Measurements from ENCODE around the gene IGF1R. TPM values are rescaled to one million over a fixed set of nuclear protein-coding genes. Genes with fewer than 3 reads are reported as not detected.

IGF1R gene
- total and polyA plus RNA-seq, 2 of the 8 experiments (the other 6 are each of a cell fraction or from before 2014, with no cell fraction given), result 32.9 to 109 TPM

GRCh38 chr15:98823012-98823458 lies 174.7 kb downstream of the IGF1R start (continued):
- TF ChIP-seq KDM1A (IDR thresholded peaks at IDR 0.05; ENCODE audit: borderline replicate concordance, low read length) (no peak), HDAC2 (IDR thresholded peaks at IDR 0.05; ENCODE audit: borderline replicate concordance in 1 of 2, low read depth in 2 of 2, low read length in 2 of 2) (no peak), NANOG (IDR thresholded peaks at IDR 0.05; ENCODE audit: insufficient read depth, low read depth, low read length, poor library complexity, severe bottlenecking) (peak; percentile 68), EZH2 (IDR thresholded peaks at IDR 0.05; ENCODE audit: low read depth, low read length, severe bottlenecking) (no peak), GTF2F1 (IDR thresholded peaks at IDR 0.05; ENCODE audit: borderline replicate concordance, low read depth, low read length) (no peak), BACH1 (IDR thresholded peaks at IDR 0.05; ENCODE audit: low read length) (no peak), SIX5 (IDR thresholded peaks at IDR 0.05; ENCODE audit: low read depth, low read length) (no peak), SAP30 (IDR thresholded peaks at IDR 0.05; ENCODE audit: insufficient read depth, insufficient replicate concordance, low read length) (no peak), KDM4A (IDR thresholded peaks at IDR 0.05; ENCODE audit: low read depth, low read length, severe bottlenecking) (no peak), POU5F1 (IDR thresholded peaks at IDR 0.05; ENCODE audit: low read depth, low read length) (no peak), NRF1 (IDR thresholded peaks at IDR 0.05; ENCODE audit: low read depth, low read length) (no peak), E2F6 (IDR thresholded peaks at IDR 0.05) (peak; percentile 94), POLR2AphosphoS5 (IDR thresholded peaks at IDR 0.05; ENCODE audit: low read depth, low read length) (no peak), TAF1 (IDR thresholded peaks at IDR 0.05; ENCODE audit: low read depth, low read length) (peak; percentile 32; the same call in 1 of the 2 replicates), CHD1 (IDR thresholded peaks at IDR 0.05; ENCODE audit: low read depth, low read length) (no peak), RFX5 (IDR thresholded peaks at IDR 0.05; ENCODE audit: borderline replicate concordance, low read depth, low read length) (no peak), HDAC6 (IDR thresholded peaks at IDR 0.05; ENCODE audit: low read depth, low read length) (no peak), SIRT6 (IDR thresholded peaks at IDR 0.05; ENCODE audit: low read length) (no peak), RAD21 (IDR thresholded peaks at IDR 0.05 in 1 of 2, conservative IDR thresholded peaks at IDR 0.05 in 1 of 2; ENCODE audit: low read depth in 2 of 2, low read length in 2 of 2) (no peak), TBP (IDR thresholded peaks at IDR 0.05; ENCODE audit: low read depth, low read length) (no peak), CREB1 (IDR thresholded peaks at IDR 0.05) (peak; percentile 79), CEBPB (IDR thresholded peaks at IDR 0.05; ENCODE audit: low read depth, low read length) (no peak)
- TF ChIP-seq, protein P1, sequence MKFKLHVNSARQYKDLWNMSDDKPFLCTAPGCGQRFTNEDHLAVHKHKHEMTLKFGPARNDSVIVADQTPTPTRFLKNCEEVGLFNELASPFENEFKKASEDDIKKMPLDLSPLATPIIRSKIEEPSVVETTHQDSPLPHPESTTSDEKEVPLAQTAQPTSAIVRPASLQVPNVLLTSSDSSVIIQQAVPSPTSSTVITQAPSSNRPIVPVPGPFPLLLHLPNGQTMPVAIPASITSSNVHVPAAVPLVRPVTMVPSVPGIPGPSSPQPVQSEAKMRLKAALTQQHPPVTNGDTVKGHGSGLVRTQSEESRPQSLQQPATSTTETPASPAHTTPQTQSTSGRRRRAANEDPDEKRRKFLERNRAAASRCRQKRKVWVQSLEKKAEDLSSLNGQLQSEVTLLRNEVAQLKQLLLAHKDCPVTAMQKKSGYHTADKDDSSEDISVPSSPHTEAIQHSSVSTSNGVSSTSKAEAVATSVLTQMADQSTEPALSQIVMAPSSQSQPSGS (IDR thresholded peaks at IDR 0.05; ENCODE audit: low read length), result peak; percentile 99
